Calu3 (cell line): Measurements from ENCODE around the gene OPALIN. TPM values are rescaled to one million over a fixed set of nuclear protein-coding genes. Genes with fewer than 3 reads are reported as not detected.

Experiments used
- BruUV-seq: library from RNA; stranded (reverse); fragments of 400-500 nt; replicated peaks from 2 replicates; lab custom pipeline; 2021; lab: Mats Ljungman, UMichigan
- CTCF ChIA-PET: fragments of 300-600 bp; sonication (Branson Sonifier 250); formaldehyde crosslinking; loops from one replicate; lab custom pipeline; 2022; ENCODE audit warnings: antibody characterized with exemption; lab: Charles Lee
- DNase-seq: peaks from one replicate; pipeline ENCODE4 v3.0.0; 2022
- H3K27ac Mint-ChIP-seq: one replicate; pipeline ENCODE4 v1.8.0; 2022; ENCODE audit warnings: mixed read lengths; ENCODE audit not compliant: unreplicated experiment
- H3K27me3 Mint-ChIP-seq: one replicate; pipeline ENCODE4 v1.8.0; 2022; ENCODE audit warnings: mixed read lengths; ENCODE audit not compliant: unreplicated experiment
- H3K36me3 Mint-ChIP-seq: one replicate; pipeline ENCODE4 v1.8.0; 2022; ENCODE audit warnings: mild to moderate bottlenecking, moderate library complexity, mixed read lengths; ENCODE audit not compliant: insufficient read depth, unreplicated experiment
- H3K4me1 Mint-ChIP-seq: one replicate; pipeline ENCODE4 v1.8.0; 2022; ENCODE audit warnings: mild to moderate bottlenecking, low read depth, mixed read lengths; ENCODE audit not compliant: unreplicated experiment
- H3K4me3 Mint-ChIP-seq: one replicate; pipeline ENCODE4 v1.8.0; 2022; ENCODE audit warnings: mild to moderate bottlenecking, low read depth, moderate library complexity, mixed read lengths; ENCODE audit not compliant: unreplicated experiment
- H3K9me3 Mint-ChIP-seq: one replicate; pipeline ENCODE4 v1.8.0; 2022; ENCODE audit warnings: low read depth, mixed read lengths; ENCODE audit not compliant: unreplicated experiment
- intact Hi-C: fragments of 100-400 bp; cut with micrococcal nuclease; formaldehyde crosslinking; loops from one replicate; pipeline ENCODE4 v1.10.0; 2022; ENCODE audit not compliant: unreplicated experiment
- total RNA-seq: library from RNA; stranded (reverse); gene quantifications from 2 replicates; pipeline ENCODE4 v1.2.3, GENCODE V29; 2022
- TF ChIP-seq, protein P1 (sequence below): fragments of 200-600 bp; IDR thresholded peaks from one replicate; pipeline ENCODE4 v1.8.0; 2022; ENCODE audit warnings: antibody characterized with exemption; ENCODE audit not compliant: unreplicated experiment

Gene OPALIN
- total RNA-seq, 1 experiment from 2014 or later, result not detected

DNA sequence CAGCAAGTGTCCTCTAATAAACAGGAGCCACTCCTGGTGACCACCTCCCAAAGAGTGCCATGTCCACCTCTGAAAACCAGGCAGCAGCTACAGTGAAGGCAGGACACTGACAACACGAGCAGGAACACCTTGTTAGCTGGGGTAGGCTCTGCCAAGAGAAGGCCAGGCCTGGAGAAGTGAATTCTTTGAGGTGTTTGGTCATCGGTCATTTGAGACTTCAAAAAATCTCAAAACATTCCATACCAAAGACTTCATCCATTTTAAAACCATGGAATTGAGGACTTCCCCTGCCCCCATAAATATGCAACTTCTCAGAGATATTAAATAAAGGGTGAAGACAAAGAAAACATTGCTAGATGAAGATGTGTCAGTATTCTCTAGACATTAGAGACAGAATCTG, 28.4 kb upstream of the OPALIN start:
- Mint-ChIP-seq H3K9me3 (no peaks in the 10 kb centered on the region), H3K27ac (no peak overlapping the region), H3K4me1 (no peaks in the 10 kb centered on the region), H3K27me3 (peaks cover 73% of the 10 kb centered on the region), H3K4me3 (no peak overlapping the region), H3K36me3 (no peaks in the 10 kb centered on the region)
- no peak for DNase-seq
- no TSS peak for BruUV-seq
- TF ChIP-seq, protein P1, sequence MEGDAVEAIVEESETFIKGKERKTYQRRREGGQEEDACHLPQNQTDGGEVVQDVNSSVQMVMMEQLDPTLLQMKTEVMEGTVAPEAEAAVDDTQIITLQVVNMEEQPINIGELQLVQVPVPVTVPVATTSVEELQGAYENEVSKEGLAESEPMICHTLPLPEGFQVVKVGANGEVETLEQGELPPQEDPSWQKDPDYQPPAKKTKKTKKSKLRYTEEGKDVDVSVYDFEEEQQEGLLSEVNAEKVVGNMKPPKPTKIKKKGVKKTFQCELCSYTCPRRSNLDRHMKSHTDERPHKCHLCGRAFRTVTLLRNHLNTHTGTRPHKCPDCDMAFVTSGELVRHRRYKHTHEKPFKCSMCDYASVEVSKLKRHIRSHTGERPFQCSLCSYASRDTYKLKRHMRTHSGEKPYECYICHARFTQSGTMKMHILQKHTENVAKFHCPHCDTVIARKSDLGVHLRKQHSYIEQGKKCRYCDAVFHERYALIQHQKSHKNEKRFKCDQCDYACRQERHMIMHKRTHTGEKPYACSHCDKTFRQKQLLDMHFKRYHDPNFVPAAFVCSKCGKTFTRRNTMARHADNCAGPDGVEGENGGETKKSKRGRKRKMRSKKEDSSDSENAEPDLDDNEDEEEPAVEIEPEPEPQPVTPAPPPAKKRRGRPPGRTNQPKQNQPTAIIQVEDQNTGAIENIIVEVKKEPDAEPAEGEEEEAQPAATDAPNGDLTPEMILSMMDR, result no peak
- intact Hi-C loops, result no loop called here
- CTCF ChIA-PET, result no interaction called here

DNA sequence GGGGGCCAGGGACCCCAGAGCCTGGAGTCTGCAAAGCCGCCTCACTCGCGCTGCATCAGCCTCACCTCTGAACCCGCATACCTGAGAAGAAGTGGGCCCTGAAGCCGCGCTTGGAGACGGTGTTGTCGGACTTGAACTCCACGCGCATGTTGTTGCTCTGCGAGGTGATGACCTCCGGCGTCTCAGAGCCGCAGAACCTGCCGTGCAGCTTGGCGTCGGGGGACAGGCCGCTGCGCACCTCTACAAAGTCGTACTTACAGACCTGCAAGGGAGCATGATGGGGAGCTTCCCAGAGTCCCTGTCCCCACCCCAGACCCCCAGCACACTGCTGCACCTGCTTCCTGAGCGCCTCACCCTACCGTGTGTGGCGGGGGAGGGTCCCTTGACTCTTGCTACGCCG, 25.7 kb upstream of the OPALIN start:
- TF ChIP-seq, protein P1, result no peak
- Mint-ChIP-seq H3K4me3 (no peak overlapping the region), H3K27me3 (peaks cover 78% of the 10 kb centered on the region), H3K27ac (no peak overlapping the region), H3K36me3 (peaks cover 5% of the 10 kb centered on the region), H3K9me3 (no peaks in the 10 kb centered on the region), H3K4me1 (peaks cover 10% of the 10 kb centered on the region)
- CTCF ChIA-PET, result no interaction called here
- DNase-seq, result no peak
- intact Hi-C loops, result no loop called here
- no TSS peak for BruUV-seq

DNA sequence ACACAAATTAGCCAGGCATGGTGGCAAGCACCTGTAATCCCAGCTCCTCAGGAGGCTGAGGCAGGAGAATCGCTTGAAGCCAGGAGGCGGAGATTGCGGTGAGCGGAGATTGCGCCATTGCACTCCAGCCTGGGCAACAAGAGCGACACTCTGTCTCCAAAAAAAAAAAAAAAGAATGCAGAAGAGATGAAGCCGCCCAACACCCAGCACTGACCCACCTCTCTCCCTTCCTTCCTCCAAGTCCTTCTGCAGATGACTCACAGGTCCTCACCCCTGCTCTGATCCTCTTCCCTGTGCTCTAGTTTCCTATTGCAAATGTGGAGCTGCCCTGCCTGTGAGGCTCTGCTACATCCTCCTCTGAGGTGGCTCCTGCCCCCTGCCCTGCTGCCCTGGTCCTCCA, 22.0 kb upstream of the OPALIN start:
- no peak for DNase-seq
- intact Hi-C loops, result no loop called here
- no peak overlapping the region for H3K27ac Mint-ChIP-seq
- peaks cover 61% of the 10 kb centered on the region for H3K27me3 Mint-ChIP-seq
- TF ChIP-seq, protein P1, result no peak
- CTCF ChIA-PET, result no interaction called here
- no TSS peak for BruUV-seq
- peaks cover 12% of the 10 kb centered on the region for H3K4me1 Mint-ChIP-seq
- H3K36me3 Mint-ChIP-seq, result peaks cover 5% of the 10 kb centered on the region
- H3K4me3 Mint-ChIP-seq, result no peak overlapping the region
- no peaks in the 10 kb centered on the region for H3K9me3 Mint-ChIP-seq

DNA sequence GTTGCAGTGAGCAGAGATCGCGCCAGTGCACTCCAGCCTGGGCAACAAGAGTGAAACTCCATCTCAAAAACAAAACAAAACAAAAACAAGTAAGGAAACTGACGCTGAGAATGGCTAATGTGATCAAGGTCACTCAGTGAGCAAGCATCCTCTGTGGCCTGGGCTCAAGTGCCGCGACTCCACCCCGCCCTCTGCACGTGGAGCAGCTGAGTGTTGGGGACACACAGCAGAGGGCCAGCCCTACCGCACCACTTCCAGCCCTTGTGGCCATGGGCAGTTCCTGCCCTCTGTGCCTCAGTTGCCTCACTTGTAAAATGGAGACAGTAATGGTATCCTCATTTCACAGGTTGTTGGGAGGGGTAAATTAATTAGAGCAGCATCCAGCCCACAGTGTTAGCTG, 21.0 kb upstream of the OPALIN start:
- TF ChIP-seq, protein P1, result no peak
- Mint-ChIP-seq H3K36me3 (peaks cover 5% of the 10 kb centered on the region), H3K27ac (no peak overlapping the region), H3K4me1 (peaks cover 22% of the 10 kb centered on the region), H3K9me3 (no peaks in the 10 kb centered on the region), H3K4me3 (no peak overlapping the region), H3K27me3 (peaks cover 52% of the 10 kb centered on the region)
- intact Hi-C loops, result loop anchor here (10.0 kb wide), 1 partner anchor 455 kb away; the partner anchor contains the start of gene LCOR
- CTCF ChIA-PET, result interaction anchor here (1.1 kb wide), 1 partner anchor 10 kb away, joined by 3 read pairs; no protein-coding TSS in a partner anchor
- no TSS peak for BruUV-seq
- no peak for DNase-seq
